Vagina (tissue), 2 donors: ENCODE measurements around the gene RORC.

Source experiments
- POLR2A ChIP-seq, 2 donors: fragments of 450-650 bp; IDR thresholded peaks; one replicate each; pipeline ENCODE4 v1.6.1; 2017; ENCODE audit warnings: antibody characterized with exemption in 2 of 2, mild to moderate bottlenecking in 2 of 2, moderate library complexity in 2 of 2
- TF ChIP-seq, protein P1 (sequence below), 3 experiments: fragments of 450-650 bp in 2 of 3; fragments of 200-600 bp in 1 of 3; sonication (generic) in 1 of 3; IDR thresholded peaks; one replicate each; pipeline ENCODE4 v1.5.1; 2017 to 2019; ENCODE audit warnings: antibody characterized with exemption in 3 of 3, mild to moderate bottlenecking in 2 of 3, moderate library complexity in 2 of 3

- TF ChIP-seq, protein P1, sequence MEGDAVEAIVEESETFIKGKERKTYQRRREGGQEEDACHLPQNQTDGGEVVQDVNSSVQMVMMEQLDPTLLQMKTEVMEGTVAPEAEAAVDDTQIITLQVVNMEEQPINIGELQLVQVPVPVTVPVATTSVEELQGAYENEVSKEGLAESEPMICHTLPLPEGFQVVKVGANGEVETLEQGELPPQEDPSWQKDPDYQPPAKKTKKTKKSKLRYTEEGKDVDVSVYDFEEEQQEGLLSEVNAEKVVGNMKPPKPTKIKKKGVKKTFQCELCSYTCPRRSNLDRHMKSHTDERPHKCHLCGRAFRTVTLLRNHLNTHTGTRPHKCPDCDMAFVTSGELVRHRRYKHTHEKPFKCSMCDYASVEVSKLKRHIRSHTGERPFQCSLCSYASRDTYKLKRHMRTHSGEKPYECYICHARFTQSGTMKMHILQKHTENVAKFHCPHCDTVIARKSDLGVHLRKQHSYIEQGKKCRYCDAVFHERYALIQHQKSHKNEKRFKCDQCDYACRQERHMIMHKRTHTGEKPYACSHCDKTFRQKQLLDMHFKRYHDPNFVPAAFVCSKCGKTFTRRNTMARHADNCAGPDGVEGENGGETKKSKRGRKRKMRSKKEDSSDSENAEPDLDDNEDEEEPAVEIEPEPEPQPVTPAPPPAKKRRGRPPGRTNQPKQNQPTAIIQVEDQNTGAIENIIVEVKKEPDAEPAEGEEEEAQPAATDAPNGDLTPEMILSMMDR (IDR thresholded peaks at IDR 0.05) = no peak
- TF ChIP-seq POLR2A (IDR thresholded peaks at IDR 0.05) = no peak
Observed at GRCh38 chr1:151849126-151849525, 17.5 kb upstream of the RORC start.
